Natural killer cell treated with Interleukin-12 subunit alpha and Interleukin-12 subunit beta and Interleukin-15 and Interleukin-18, amount 100 ng/mL, for 72 hours (primary cell): ENCODE data around the gene ZNF358. TPM values are rescaled to one million over a fixed set of nuclear protein-coding genes. Genes with fewer than 3 reads are reported as not detected.

ENCODE experiments used
- ATAC-seq, 2 donors: fragments of 150-1000 bp; cut with Tn5 transposase in 1 of 2; sonication (Bioruptor Pico), chemical (Tn5 transposase) in 1 of 2; 2 replicates each; pipeline ENCODE4 v1.10.0; 2021
- DNase-seq: peaks from one replicate; pipeline ENCODE4 v3.0.0; 2022; ENCODE audit warnings: low spot score
- H3K27ac Mint-ChIP-seq, 2 donors: 1 replicate in 1 of 2; 2 replicates in 1 of 2; pipeline ENCODE4 v1.8.0; 2022; ENCODE audit warnings: mixed read lengths in 2 of 2, mild to moderate bottlenecking in 1 of 2, moderate library complexity in 1 of 2
- H3K27me3 Mint-ChIP-seq, 2 donors: 1 replicate in 1 of 2; 2 replicates in 1 of 2; pipeline ENCODE4 v1.8.0; 2022; ENCODE audit warnings: mixed read lengths in 2 of 2
- H3K36me3 Mint-ChIP-seq: one replicate; pipeline ENCODE4 v1.8.0; 2022; ENCODE audit warnings: mixed read lengths
- H3K4me1 Mint-ChIP-seq, 2 donors: 1 replicate in 1 of 2; 2 replicates in 1 of 2; pipeline ENCODE4 v1.8.0; 2022; ENCODE audit warnings: low read depth in 2 of 2, mixed read lengths in 2 of 2, mild to moderate bottlenecking in 1 of 2
- H3K4me3 Mint-ChIP-seq: one replicate; pipeline ENCODE4 v1.8.0; 2022; ENCODE audit warnings: mixed read lengths
- H3K9me3 Mint-ChIP-seq: 2 replicates; pipeline ENCODE4 v1.8.0; 2022; ENCODE audit warnings: mixed read lengths
- total RNA-seq, 2 donors: library from RNA; stranded (reverse); gene quantifications; one replicate each; pipeline ENCODE4 v1.2.3, GENCODE V29; 2022

ZNF358 gene
- total RNA-seq, 2 donors from 2014 or later, result 10.2 to 15.6 TPM

GRCh38 chr19:7558667-7559066 lies 42.8 kb downstream of the ZNF358 start:
- Mint-ChIP-seq H3K4me1 (peaks cover 0 to 7% of the 10 kb centered on the region in 2 donors), H3K27ac (no peak overlapping the region), H3K9me3 (no peaks in the 10 kb centered on the region), H3K36me3 (peaks cover 5% of the 10 kb centered on the region), H3K27me3 (no peaks in the 10 kb centered on the region), H3K4me3 (no peak overlapping the region)
- no peak for ATAC-seq
- DNase-seq, result no peak

- H3K4me1 Mint-ChIP-seq, result peaks cover 0 to 7% of the 10 kb centered on the region in 2 donors
- no peaks in the 10 kb centered on the region for H3K9me3 Mint-ChIP-seq
- no peak overlapping the region for H3K4me3 Mint-ChIP-seq
- peaks cover 4% of the 10 kb centered on the region for H3K36me3 Mint-ChIP-seq
- ATAC-seq (no peak), DNase-seq (no peak)
- H3K27me3 Mint-ChIP-seq, result no peaks in the 10 kb centered on the region
- H3K27ac Mint-ChIP-seq, result no peak overlapping the region
Measured at GRCh38 chr19:7559102-7559501, 43.2 kb downstream of the ZNF358 start.

- Mint-ChIP-seq H3K9me3 (no peaks in the 10 kb centered on the region), H3K27me3 (no peaks in the 10 kb centered on the region), H3K36me3 (peaks cover 4% of the 10 kb centered on the region), H3K27ac (no peak overlapping the region), H3K4me3 (no peak overlapping the region), H3K4me1 (peaks cover 0 to 7% of the 10 kb centered on the region in 2 donors)
- DNase-seq, result no peak
- no peak for ATAC-seq
Measured at GRCh38 chr19:7560255-7560654, 44.4 kb downstream of the ZNF358 start.

- DNase-seq (no peak), ATAC-seq (peak in 1 of 2 donors; percentile 8)
- H3K27ac Mint-ChIP-seq, result no peak overlapping the region
- no peaks in the 10 kb centered on the region for H3K27me3 Mint-ChIP-seq
- H3K4me3 Mint-ChIP-seq, result no peak overlapping the region
- peaks cover 0 to 7% of the 10 kb centered on the region in 2 donors for H3K4me1 Mint-ChIP-seq
- peaks cover 4% of the 10 kb centered on the region for H3K36me3 Mint-ChIP-seq
- no peaks in the 10 kb centered on the region for H3K9me3 Mint-ChIP-seq
Measured at GRCh38 chr19:7561325-7561724, 45.4 kb downstream of the ZNF358 start.

GRCh38 chr19:7562646-7563393 lies 46.9 kb downstream of the ZNF358 start:
- DNase-seq, result no peak
- H3K4me1 Mint-ChIP-seq, result peaks cover 0 to 7% of the 10 kb centered on the region in 2 donors
- H3K27me3 Mint-ChIP-seq, result no peaks in the 10 kb centered on the region
- no peak overlapping the region for H3K27ac Mint-ChIP-seq
- no peaks in the 10 kb centered on the region for H3K9me3 Mint-ChIP-seq
- peaks cover 4% of the 10 kb centered on the region for H3K36me3 Mint-ChIP-seq
- no peak overlapping the region for H3K4me3 Mint-ChIP-seq
- ATAC-seq, result no peak

- Mint-ChIP-seq H3K27ac (no peak overlapping the region), H3K27me3 (no peaks in the 10 kb centered on the region), H3K9me3 (no peaks in the 10 kb centered on the region), H3K36me3 (peaks cover 4% of the 10 kb centered on the region), H3K4me1 (peaks cover 0 to 7% of the 10 kb centered on the region in 2 donors), H3K4me3 (no peak overlapping the region)
- ATAC-seq, result no peak
- no peak for DNase-seq
Measured at GRCh38 chr19:7564866-7565265, 49.0 kb downstream of the ZNF358 start.

GRCh38 chr19:7565332-7565731 lies 49.4 kb downstream of the ZNF358 start:
- Mint-ChIP-seq H3K27me3 (no peaks in the 10 kb centered on the region), H3K9me3 (no peaks in the 10 kb centered on the region), H3K4me3 (no peak overlapping the region), H3K27ac (no peak overlapping the region), H3K4me1 (peaks cover 0 to 5% of the 10 kb centered on the region in 2 donors), H3K36me3 (peaks cover 1% of the 10 kb centered on the region)
- DNase-seq (no peak), ATAC-seq (no peak)

Other genes starting within 250 kb of the ZNF358 start
- gene INSR, start 221.7 kb upstream of the ZNF358 start, total RNA-seq, result 1 to 10 TPM; 1.1 to 1.7 TPM
- gene ARHGEF18, start 167.2 kb upstream of the ZNF358 start, total RNA-seq, result 10 to 100 TPM; 42.3 to 56.3 TPM
- 1 to 10 TPM; 1.2 to 1.4 TPM for gene PEX11G, start 27.1 kb upstream of the ZNF358 start, total RNA-seq
- gene MCOLN1, start 6.5 kb downstream of the ZNF358 start, total RNA-seq, result 10 to 100 TPM; 26.0 to 41.2 TPM
- gene PNPLA6, start 19.6 kb downstream of the ZNF358 start, total RNA-seq, result 100 to 1,000 TPM; 259 to 369 TPM
- 1 to 10 TPM in 1 of 2 donors, under 1 TPM in 1; 0.36 to 1.2 TPM for gene CAMSAP3, start 79.8 kb downstream of the ZNF358 start, total RNA-seq
- gene XAB2, start 113.4 kb downstream of the ZNF358 start, total RNA-seq, result 10 to 100 TPM; 42.2 to 46.1 TPM
- 10 to 100 TPM; 75.9 to 95.7 TPM for gene PET100, start 113.7 kb downstream of the ZNF358 start, total RNA-seq
- gene PCP2, start 117.6 kb downstream of the ZNF358 start, total RNA-seq, result 1 to 10 TPM; 1.2 to 1.5 TPM
- 100 to 1,000 TPM; 233 to 247 TPM for gene STXBP2, start 121.0 kb downstream of the ZNF358 start, total RNA-seq
- gene RETN, start 152.9 kb downstream of the ZNF358 start, total RNA-seq, result not detected
- gene MCEMP1, start 161.0 kb downstream of the ZNF358 start, total RNA-seq, result not detected
- gene TRAPPC5, start 164.7 kb downstream of the ZNF358 start, total RNA-seq, result 10 to 100 TPM; 57.9 to 75.7 TPM
- under 1 TPM in 1 of 2 donors, not detected in 1; 0.78 TPM for gene FCER2, start 186.0 kb downstream of the ZNF358 start, total RNA-seq
- not detected for gene CLEC4G, start 216.0 kb downstream of the ZNF358 start, total RNA-seq
- not detected for gene CD209, start 231.4 kb downstream of the ZNF358 start, total RNA-seq
- gene CLEC4M, start 247.1 kb downstream of the ZNF358 start, total RNA-seq, result not detected